Measurements from ENCODE around the gene UBE2D4. TPM values are rescaled to one million over a fixed set of nuclear protein-coding genes. Genes with fewer than 3 reads are reported as not detected.
A peak's percentile ranks its signal among the peaks of the same experiment; 100 is the strongest.
"Not testable (repeated sequence)": the region's sequence is repeated elsewhere in the genome, so short reads cannot be mapped to it uniquely, and the experiment has no call there.

The UBE2D4 gene
- total RNA-seq, 1 donor from 2014 or later = 19.2 TPM

DNA sequence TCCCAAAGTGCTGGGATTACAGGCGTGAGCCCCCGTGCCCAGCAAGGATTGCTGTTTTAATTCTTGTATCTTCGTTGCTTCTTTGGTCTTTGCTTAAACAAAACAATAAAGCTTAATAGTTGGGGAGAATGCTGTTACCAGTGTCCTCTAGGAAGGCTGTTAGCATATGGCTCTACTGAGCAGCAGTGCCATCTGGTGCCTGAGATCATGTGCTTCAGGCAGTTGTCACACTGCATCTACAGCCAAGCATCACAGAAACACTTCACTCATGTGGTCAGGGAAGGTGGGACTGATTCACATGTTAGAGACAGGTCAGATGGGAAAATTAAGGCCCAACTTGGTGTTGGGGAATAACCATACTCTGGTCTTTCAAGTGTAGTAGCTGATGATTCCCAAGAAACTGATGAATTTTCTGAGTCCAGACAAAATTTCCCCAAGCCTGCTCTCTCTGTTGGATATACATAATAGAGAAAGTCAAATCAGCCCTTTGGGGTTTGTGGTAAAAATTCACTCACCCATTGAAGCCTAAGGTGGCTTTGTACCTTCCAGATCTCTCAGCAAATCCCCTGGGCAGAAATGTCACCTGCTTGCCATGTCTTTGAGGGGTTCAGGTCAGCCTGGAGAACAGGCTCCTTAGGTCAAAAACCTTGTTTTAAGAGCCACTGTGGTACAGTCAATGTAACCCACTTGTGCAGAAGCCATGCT, 28.4 kb downstream of the UBE2D4 start:
- DNase-seq (ENCODE audit: low spot score) (no peak), ATAC-seq (peak; percentile 71)
- intact Hi-C loops (cut with DNase I) = no loop called here

GRCh38 chr7:43956027-43956426, 29.8 kb downstream of the UBE2D4 start:
- intact Hi-C loops (cut with DNase I) = no loop called here
- ATAC-seq (no peak), DNase-seq (ENCODE audit: low spot score) (no peak)

- ATAC-seq (no peak), DNase-seq (ENCODE audit: low spot score) (no peak)
- intact Hi-C loops (cut with DNase I) = no loop called here
Measured at GRCh38 chr7:43960933-43961332, 34.7 kb downstream of the UBE2D4 start.

DNA sequence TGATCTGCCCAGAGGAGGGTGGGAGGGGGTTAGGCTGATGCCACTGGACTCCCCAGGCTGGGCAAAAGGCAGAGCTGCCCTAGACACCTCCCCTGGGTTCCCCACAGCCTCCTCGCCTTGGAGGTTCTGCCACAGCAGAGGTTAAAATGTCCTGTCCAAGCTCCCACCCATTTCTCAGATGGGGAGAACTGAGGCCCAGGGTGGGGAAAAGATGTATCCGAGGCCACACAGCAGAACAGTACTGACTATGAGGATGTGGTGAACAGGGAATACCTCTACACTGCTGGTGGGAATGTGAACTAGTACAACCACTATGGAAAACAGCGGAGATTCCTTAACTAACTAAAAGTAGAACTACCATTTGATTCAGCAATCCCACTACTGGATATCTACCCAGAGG, 40.2 kb downstream of the UBE2D4 start:
- ATAC-seq; intact Hi-C loops (cut with DNase I); DNase-seq (ENCODE audit: low spot score): not testable (repeated sequence)

GRCh38 chr7:43968172-43969040, 42.2 kb downstream of the UBE2D4 start:
- not testable (repeated sequence) for DNase-seq (ENCODE audit: low spot score); ATAC-seq

GRCh38 chr7:43969586-43969985, 43.4 kb downstream of the UBE2D4 start:
- DNase-seq (ENCODE audit: low spot score); ATAC-seq; intact Hi-C loops (cut with DNase I): not testable (repeated sequence)

More at GRCh38 chr7:43968172-43969040, 42.2 kb downstream of the UBE2D4 start:
- intact Hi-C loops (cut with DNase I) = not testable (repeated sequence)

GRCh38 chr7:43970698-43971097, 44.5 kb downstream of the UBE2D4 start:
- intact Hi-C loops (cut with DNase I); DNase-seq (ENCODE audit: low spot score); ATAC-seq: not testable (repeated sequence)

GRCh38 chr7:43974033-43974573, 47.9 kb downstream of the UBE2D4 start:
- intact Hi-C loops (cut with DNase I); ATAC-seq; DNase-seq (ENCODE audit: low spot score): not testable (repeated sequence)

GRCh38 chr7:43974725-43975482, 48.7 kb downstream of the UBE2D4 start:
- ATAC-seq; intact Hi-C loops (cut with DNase I); DNase-seq (ENCODE audit: low spot score): not testable (repeated sequence)

GRCh38 chr7:43977525-43977924, 51.3 kb downstream of the UBE2D4 start:
- intact Hi-C loops (cut with DNase I) = no loop called here
- no peak for DNase-seq (ENCODE audit: low spot score)
- ATAC-seq = no peak

DNA sequence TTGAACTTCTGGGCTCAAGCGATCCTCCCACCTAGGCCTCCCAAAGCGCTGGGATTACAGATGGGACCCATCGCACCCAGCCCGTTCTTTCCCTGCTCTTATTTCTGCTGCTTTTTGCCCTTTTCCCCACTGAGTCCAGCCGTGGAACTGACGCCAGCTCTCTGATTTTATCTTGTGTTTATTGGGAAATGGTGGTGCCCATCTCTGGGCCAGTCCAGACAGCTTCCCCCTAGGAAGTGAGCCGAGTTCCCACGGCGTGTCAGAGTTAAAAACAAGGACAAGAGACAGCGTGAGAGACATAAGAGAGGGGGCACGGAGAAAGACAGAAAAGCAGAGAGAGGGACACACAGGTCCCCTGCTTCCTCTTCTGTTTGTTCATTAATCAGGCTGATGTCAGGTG, 51.9 kb downstream of the UBE2D4 start:
- ATAC-seq; DNase-seq (ENCODE audit: low spot score); intact Hi-C loops (cut with DNase I): not testable (repeated sequence)

GRCh38 chr7:43982848-43983247, 56.6 kb downstream of the UBE2D4 start:
- intact Hi-C loops (cut with DNase I); DNase-seq (ENCODE audit: low spot score); ATAC-seq: not testable (repeated sequence)

- ATAC-seq; intact Hi-C loops (cut with DNase I); DNase-seq (ENCODE audit: low spot score): not testable (repeated sequence)
Measured at GRCh38 chr7:43983736-43984135, 57.5 kb downstream of the UBE2D4 start.

DNA sequence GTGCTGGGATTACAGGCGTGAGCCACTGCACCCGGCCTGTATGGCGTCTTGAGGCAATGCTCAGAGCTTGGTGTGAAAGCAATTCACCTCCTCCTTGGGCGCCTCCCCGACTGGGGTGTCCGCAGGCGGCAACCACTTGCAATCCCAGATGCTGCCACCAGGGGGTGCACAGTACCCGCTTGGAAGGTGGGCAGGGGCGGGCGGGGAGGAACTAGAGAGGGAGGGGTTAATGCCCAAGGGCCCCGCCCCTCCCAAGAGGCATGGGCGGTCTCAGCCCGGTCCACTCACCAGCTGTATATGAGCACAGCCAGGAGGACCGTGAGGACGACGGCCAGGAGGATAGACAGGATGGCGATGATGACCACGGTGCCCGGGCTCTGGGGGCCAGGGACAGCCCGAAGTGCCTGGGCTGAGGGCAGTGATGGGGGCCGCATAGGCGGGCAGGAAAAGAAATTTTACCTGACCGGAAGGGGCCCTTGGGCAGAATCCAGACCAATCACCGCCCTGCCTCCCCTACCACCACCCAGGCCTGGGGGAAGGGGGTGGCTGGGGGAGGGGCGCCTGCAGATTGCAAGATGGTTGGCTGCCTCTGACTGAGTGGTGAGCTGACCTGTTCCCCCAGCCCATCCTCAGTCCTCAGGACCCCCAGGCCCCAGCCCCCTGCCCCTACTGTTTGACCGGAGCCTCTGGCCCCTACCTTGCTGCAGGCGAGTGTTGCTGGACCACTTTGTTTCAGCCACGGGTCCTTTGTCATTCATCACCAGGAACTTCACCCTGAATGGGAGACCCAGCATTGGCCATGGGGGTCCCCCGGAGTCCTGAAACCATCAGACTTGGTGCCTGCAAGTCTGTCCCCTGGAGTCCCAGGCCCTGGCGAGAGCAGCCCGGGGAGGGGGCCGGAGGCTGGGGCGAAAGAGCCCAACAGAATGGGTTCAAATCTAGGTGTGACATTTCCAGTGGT, 59.9 kb downstream of the UBE2D4 start:
- DNase-seq (ENCODE audit: low spot score) (peak; percentile 70), ATAC-seq (peak; percentile 85)
- intact Hi-C loops (cut with DNase I) = not testable (repeated sequence)

- DNase-seq (ENCODE audit: low spot score); ATAC-seq; intact Hi-C loops (cut with DNase I): not testable (repeated sequence)
Measured at GRCh38 chr7:43987476-43987875, 61.2 kb downstream of the UBE2D4 start.

- intact Hi-C loops (cut with DNase I); DNase-seq (ENCODE audit: low spot score); ATAC-seq: not testable (repeated sequence)
Measured at GRCh38 chr7:43990011-43990585, 63.9 kb downstream of the UBE2D4 start.

DNA sequence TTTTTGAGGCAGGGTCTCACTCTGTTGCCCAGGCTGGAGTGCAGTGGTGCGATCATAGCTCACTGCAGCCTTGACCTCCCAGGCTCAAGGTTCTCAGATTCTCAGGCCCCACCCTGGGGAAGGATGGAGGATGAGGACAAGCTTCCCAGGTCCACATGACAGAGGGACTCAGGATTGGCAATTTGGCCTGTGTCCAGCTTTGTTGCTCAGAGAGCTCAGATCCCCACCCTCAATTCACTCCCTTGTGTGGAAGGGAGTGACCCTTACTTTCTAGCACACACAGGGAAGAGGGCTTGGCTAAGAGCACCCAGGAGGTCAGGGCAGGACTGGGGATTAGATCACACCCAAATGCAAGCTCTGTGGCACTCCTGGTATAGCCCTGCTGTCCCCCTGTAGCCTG, 64.6 kb downstream of the UBE2D4 start:
- DNase-seq (ENCODE audit: low spot score); ATAC-seq; intact Hi-C loops (cut with DNase I): not testable (repeated sequence)

Measured in sciatic nerve (tissue), 2 donors.